DMS153 treated with DMSO at 0.1 percent for 48 hours (cell line): ENCODE data around the gene EYS.
"Not testable (repeated sequence)": the region's sequence is repeated elsewhere in the genome, so short reads cannot be mapped to it uniquely, and the experiment has no call there.

Source experiments
- DNase-seq: peaks from one replicate; lab custom pipeline; 2025; ENCODE audit not compliant: unreplicated experiment; lab: John Stamatoyannopoulos, UW

Gene EYS

GRCh38 chr6:63807056-63807455 lies 1900.0 kb downstream of the EYS start:
- DNase-seq: no peak

GRCh38 chr6:63806573-63806913 lies 1900.5 kb downstream of the EYS start:
- no peak for DNase-seq

GRCh38 chr6:63805808-63806572 lies 1901.0 kb downstream of the EYS start:
- peak; percentile 5 for DNase-seq

GRCh38 chr6:63805345-63805744 lies 1901.7 kb downstream of the EYS start:
- DNase-seq: no peak

GRCh38 chr6:63804381-63804956 lies 1902.6 kb downstream of the EYS start:
- no peak for DNase-seq

GRCh38 chr6:63803371-63803770 lies 1903.7 kb downstream of the EYS start:
- DNase-seq: no peak

- peak; percentile 1 for DNase-seq
Measured at GRCh38 chr6:63802606-63803206, 1904.3 kb downstream of the EYS start.

DNA sequence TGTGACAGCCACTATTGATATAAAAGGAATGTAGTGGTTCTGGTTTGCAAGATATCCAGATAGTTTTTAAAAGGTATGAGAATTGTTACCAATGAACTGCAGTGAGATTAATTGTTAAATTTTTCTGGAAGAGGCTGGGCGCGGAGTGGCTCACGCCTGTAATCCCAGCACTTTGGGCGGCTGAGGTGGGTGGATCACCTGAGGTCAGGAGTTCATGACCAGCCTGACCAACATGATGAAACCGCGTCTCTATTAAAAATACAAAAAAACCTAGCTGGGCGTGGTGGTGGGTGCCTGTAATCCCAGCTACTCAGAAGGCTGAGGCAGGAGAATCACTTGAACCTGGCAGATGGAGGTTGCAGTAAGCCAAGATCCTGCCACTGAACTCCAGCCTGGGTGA lies 1906.6 kb downstream of the EYS start:
- not testable (repeated sequence) for DNase-seq

DNA sequence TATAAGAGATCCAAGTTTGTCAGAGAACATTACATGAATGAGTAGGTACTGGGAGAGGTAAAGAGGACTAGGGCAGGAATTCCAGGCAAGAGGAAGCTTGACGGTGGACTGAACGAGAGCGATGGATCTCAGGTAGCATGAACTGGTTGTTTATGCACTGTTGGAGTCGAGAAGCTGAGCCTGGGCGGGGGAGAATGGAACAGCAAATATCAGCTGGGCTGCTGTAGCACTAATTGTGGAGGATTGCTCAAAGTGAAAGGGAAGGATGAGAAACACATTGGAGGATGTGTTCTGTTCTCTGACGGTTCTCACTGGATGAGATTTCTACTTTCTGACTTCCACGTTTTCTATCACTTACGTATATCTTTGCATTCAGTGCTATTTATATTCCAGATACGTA lies 1907.2 kb downstream of the EYS start:
- no peak for DNase-seq

GRCh38 chr6:63799313-63799712 lies 1907.7 kb downstream of the EYS start:
- DNase-seq: no peak

DNA sequence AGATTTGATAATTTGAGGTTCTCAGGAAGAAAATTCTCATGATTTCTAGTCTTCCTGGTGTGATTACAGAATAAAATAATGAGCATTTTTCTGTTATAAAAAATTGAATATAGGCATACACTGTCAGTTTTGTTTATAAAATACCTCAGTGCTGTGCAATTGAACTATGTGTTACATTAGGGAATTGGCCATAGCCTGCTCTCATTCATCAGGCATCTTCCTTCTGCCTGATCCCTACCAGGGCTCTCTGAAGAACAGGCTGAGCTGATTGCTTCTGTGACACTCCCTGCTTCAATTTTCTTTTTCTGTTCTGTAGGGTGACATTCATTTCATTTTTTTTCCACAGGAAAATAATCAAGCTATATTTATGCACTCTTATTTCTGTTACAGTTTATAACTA lies 1908.6 kb downstream of the EYS start:
- no peak for DNase-seq

DNA sequence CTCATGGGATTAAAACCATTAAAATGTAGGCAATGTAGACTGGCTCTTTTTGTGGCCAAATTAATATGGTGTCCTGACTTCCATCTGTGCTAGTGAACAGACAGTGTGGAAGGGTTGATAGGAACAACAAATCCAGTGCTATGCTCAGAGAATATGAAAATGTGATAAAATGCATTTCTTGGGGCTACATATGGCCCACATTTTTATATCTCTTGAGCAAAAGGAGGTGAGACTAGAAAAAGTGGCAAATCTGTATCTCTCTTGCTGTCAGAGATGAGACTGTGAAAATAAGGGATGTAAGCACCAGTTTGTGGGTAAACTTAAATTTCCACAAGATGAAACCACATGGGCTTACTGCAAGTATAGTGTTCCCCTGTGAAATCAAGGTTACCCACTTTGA lies 1909.3 kb downstream of the EYS start:
- no peak for DNase-seq

- no peak for DNase-seq
Measured at GRCh38 chr6:63795826-63796225, 1911.2 kb downstream of the EYS start.

DNA sequence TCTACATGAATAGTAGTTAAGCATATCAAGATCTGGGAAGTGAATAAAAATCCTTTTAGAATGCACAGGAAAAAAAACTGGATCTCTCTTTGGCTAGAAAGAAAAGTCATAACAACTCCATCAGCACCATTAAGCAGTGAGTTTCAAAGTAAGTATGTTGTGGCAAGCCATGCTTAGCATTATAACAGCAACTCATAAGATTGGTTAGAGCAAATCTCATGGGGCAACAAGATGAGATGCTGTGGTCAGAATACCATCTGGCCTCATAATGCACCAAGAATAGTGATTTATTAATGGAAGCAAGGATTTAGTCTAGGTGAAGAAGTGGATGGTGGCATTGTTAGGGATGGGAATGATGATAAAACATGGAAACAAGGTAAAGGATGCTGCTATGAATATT lies 1912.0 kb downstream of the EYS start:
- DNase-seq: no peak

DNA sequence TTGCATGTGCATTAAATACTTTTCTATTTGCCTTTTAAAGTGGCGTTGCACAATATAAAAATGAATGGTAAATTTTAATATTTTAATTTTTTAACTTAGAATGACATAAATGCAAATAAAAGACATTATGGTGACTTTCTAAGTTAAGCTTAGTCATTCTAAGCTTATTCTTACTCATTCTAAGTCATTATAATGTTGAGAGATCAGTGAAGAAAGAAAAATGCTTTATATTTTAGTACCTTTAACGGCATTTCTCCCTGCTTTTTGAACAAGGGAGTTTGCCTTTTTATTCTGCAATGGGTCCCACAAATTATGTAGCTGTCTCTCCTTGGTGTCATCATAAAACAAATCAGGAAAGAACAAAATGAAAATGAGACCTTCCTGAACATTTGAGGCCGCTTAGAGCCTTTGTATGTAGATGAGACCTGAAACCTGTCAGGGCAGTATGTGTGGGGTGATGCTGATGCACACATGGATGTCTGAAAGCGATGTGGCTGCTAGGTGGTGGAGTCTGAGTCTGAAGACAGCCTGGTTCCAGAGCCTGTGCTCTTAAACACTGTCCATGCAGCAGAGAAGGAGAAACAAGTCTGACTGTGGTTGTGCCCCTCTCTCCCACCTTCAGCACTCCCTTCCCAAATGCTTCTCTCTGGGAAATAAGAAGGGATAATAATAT lies 1913.4 kb downstream of the EYS start:
- DNase-seq: no peak

DNA sequence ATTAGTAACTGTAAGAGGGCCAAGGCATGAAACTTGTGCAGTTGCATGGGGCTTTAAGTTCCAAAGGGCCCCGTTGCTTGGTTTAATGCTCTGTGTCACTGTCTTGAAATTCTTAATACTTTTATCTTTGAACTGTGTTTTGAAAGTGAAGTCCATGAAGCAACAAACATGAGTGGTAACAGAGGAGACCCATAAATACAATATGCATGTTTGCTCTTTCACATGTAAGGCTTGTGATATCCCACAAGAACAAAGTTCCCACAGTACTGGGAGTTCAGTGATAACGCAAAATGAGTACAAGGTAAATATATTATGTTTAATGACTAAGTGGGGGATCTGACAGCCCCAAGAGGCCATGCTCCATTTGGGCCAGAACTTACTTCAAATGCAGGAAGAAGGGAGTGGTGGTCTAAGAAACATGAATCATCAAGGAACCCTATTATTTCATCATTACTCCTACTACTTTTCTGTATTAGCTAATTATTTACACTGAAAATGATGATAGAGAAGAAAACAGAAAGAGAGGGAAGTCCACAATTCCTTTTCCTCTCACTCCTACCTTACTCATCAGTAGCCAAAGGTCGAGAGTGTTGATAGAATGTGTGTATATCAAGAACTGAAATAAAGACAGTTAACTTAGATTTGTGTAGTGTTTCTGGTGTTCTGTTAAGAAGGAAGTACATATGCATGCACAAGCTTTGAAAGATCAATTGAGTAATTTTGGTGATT lies 1914.1 kb downstream of the EYS start:
- no peak for DNase-seq

- no peak for DNase-seq
Measured at GRCh38 chr6:63790334-63790733, 1916.7 kb downstream of the EYS start.

DNA sequence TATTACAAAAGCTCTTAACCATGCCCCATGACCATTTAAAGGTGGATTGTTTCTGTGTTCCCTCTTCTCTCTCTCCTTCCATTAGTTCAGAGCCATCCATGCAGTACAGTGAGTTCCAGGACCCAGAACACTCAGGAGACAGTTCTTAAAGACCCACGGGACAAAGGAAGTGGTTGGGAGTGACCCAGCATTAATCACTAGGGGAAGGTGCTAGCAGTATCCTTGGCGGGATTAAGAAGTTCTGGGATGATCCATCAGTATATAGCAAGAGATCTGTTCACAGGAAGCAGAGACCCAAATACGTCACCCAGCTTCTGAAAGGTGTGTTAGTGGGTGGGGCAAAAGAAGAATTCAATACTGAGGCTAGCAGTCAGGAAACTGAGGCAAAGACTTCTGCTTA lies 1917.3 kb downstream of the EYS start:
- no peak for DNase-seq

- DNase-seq: no peak
Measured at GRCh38 chr6:63788569-63788968, 1918.5 kb downstream of the EYS start.

DNA sequence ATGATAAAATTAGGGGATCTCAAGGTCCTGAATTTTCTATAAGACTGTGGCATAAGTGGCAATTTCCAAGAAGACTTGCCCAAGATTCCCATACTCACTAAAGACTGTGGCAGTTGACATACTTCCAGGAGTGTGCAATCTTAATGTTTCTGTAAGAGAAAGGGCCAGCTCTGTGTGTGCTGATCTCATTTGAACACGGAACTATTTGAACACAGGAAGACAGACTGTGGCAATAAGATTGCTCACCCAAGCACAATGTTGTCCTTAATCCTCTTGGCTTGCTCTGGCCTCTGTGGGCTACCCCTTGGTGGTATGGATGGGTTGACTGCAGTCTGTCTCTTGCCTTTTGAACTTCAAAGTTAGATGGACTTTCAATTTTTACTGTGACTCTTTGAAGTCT lies 1920.0 kb downstream of the EYS start:
- DNase-seq: no peak

DNA sequence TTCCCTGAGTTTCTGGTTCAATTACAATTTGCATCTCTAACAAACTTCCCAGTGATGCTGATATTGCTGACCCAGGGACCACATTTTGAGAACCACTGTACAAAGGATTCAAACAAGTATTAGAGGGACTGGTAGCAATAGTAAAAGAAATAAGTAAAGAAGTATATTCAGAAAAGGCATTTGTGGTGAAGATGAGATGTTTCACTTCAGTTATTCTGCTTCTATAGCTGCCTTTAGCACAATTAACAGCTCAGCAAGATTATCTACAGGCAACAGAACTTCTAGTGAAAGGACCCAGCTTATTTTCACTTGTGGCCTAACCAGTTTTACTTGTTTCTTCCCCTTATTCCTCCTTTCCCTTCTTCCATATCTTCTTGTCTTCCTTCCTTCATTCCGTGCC lies 1922.0 kb downstream of the EYS start:
- DNase-seq: no peak
